Measurements from ENCODE around the gene RBM25. TPM values are rescaled to one million over a fixed set of nuclear protein-coding genes. Genes with fewer than 3 reads are reported as not detected.

Gene RBM25
- total RNA-seq, 1 experiment from 2014 or later, result 26.1 TPM

DNA sequence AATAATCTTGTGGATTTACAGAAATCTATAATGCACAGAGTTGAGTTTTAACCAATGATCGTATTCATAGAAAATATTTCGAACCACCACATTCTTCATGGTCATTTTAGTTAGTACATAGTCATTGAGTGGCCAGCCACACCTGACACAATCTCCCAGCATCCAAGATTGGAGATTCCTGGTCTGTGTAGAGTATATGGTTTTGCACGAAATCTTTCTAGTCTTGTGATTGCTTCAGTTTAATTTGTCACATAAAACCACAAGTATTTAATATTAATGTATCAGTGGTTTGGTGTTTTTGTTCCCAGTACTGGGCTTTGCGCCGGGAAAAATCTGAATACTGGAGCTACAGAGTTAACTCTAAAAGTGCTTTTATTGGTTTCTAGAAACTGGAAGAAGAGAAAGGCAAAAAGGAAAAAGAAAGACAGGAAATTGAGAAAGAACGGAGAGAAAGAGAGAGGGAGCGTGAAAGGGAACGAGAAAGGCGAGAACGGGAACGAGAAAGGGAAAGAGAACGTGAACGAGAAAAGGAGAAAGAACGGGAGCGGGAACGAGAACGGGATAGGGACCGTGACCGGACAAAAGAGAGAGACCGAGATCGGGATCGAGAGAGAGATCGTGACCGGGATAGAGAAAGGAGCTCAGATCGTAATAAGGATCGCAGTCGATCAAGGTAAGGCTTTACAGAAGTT lies 44.6 kb downstream of the RBM25 start:
- DNase-seq (ENCODE audit: low spot score), result no peak

DNA sequence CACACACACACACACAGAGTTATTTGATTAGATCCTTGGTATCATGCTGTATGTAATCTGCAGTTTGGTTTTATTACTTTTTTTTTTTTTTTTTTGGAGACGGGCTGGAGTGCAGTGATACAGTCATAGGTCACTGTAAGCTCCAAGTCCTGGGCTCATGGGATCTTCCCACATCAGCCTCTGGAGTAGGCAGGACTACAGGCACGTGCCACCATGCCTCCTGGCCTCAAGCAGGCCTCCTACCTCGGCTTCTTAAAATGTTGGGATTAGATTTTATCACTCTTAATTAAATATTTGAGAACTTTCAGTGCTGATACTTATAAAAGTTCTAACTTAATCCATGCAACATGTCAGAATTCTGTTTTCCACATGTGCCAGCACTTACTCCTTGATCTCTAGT lies 46.7 kb downstream of the RBM25 start:
- DNase-seq (ENCODE audit: low spot score), result no peak

DNA sequence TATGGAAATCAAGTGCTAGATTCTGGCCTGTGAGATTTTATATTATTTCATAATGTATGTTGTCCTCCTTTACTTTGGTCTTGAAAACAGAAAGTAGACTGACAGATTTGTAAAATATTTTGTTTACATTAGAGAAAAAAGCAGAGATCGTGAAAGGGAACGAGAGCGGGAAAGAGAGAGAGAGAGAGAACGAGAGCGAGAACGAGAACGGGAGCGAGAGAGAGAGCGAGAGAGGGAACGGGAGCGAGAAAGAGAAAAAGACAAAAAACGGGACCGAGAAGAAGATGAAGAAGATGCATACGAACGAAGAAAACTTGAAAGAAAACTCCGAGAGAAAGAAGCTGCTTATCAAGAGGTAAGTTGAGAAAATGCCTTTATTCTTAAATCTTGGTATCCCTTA lies 47.4 kb downstream of the RBM25 start:
- no peak for DNase-seq (ENCODE audit: low spot score)

DNA sequence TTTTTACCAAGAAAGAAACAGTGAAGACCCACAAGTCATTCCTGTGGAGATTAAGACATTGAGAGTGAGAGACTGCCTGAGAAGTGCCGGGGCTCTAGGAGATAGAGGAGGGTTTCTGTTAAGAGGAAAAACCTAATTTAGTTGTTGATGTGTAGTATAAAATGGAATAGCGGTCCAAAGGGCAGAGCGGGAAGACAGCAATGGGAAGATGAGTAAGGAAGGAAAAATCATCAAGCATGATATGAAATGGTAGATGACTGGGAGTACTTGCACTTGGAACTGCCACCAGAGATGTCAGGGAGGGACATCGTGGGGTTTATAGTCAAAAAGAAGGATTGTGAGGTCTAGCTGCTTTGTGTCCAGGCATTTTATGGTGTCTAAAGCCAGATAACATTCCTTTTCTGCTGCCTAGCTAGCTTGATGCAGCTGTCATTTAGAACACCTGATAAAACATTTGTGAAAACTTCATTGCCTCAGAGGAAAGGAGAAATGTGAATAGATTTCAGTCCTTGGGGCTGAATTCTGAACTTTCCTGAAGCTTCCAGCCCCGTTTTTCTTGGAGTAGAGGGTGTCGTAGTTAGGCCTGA lies 57.8 kb downstream of the RBM25 start:
- no peak for DNase-seq (ENCODE audit: low spot score)

- DNase-seq (ENCODE audit: low spot score), result no peak
These were observed 66.0 kb downstream of the RBM25 start for GRCh38 chr14:73124180-73124894.

- no peak for DNase-seq (ENCODE audit: low spot score)
These were observed 66.8 kb downstream of the RBM25 start for GRCh38 chr14:73125169-73125588.

DNA sequence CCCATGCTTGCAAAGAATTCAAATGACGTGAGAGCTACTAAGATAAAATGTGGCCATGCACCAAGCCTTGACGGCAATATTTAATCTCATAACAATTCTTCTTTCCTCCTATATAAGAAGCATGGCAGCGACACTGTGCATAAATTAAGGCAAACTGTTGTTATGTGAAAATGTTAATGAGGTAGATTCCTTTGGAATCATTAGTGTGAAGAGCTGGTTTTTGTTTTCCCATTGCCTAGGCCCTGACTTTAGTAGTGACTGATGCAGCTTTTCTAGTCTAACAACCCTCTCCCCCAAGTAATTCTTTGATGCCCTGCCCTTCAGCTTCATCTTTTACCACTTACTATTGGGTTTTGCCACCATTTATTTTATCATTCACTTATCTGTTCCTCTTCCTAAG lies 67.4 kb downstream of the RBM25 start:
- no peak for DNase-seq (ENCODE audit: low spot score)

GRCh38 chr14:73133795-73134194 lies 75.5 kb downstream of the RBM25 start:
- DNase-seq (ENCODE audit: low spot score), result no peak

- no peak for DNase-seq (ENCODE audit: low spot score)
These were observed 77.7 kb downstream of the RBM25 start for GRCh38 chr14:73136085-73136386.

GRCh38 chr14:73136387-73137225 lies 78.3 kb downstream of the RBM25 start, which contains the start of gene PSEN1:
Gene PSEN1, plus strand, starts transcription at chr14:73136507. Its CDS starts 11,513 bp downstream, at chr14:73148020.
- peak; percentile 87 for DNase-seq (ENCODE audit: low spot score)

DNA sequence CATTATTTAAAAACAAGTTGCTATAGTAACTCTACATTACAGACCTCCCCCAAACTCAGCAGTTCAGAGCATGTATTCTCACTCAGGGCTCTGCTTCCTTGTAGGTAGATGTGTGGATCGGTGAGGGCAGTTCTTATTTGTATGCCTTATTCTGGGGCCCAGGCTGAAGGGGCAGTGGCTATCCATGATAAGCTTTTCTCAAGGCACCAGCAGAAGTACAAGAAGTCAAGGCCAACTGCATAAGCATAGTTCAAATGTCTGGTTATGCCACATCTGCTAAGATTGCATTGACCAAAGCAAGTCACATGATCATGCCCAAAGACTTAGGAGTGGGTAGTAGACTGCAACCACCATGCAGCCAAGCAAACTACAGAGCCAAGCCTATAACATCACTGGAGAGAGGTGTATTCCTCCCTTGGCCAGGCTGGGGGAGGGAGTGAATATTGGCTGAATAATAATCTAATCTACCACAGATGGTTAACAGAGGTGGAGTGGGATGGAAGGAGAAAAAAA lies 82.5 kb downstream of the RBM25 start:
- no peak for DNase-seq (ENCODE audit: low spot score)

- no peak for DNase-seq (ENCODE audit: low spot score)
These were observed 83.9 kb downstream of the RBM25 start for GRCh38 chr14:73142216-73142615.

DNA sequence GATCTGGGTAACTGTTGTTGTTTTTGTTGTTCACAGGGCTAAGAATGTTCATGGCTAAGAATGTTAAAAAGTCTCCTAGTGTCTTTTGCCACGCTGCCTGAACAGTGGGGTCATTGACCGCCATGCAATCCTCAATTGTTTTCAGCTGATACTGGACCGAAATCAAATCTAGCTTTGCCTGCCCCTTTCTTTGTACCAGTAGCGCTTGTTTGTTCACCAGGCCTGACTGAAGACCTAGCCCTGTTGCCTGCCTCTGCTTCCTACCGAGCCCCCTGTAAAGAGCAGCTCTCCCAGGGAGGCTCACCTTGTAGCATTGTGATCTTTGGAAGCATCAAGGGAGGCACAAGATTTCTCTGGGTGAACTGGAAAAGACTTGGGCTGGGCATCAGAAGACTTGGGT lies 84.7 kb downstream of the RBM25 start:
- DNase-seq (ENCODE audit: low spot score), result no peak

DNA sequence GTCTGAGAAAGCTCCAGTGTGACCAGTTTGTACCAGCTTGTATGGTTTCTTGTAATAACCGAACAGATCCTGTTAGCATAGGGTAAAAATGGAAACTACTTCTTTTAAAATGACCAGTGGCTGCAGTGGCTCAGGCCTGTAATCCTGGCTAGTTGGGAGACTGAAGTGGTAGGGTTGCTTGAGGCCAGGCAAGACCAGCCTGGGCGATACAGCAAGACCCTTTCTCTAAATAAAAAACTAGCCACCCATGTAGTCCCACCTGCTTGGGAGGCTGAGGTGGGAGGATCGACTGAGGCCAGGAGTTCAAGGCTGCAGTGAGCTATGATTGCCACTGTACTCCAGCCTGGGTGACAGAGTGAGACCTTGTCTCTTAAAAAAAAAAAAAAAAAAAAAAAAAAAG lies 85.3 kb downstream of the RBM25 start:
- no peak for DNase-seq (ENCODE audit: low spot score)

- no peak for DNase-seq (ENCODE audit: low spot score)
These were observed 87.0 kb downstream of the RBM25 start for GRCh38 chr14:73145371-73145770.

GRCh38 chr14:73146111-73146510 lies 87.8 kb downstream of the RBM25 start:
- no peak for DNase-seq (ENCODE audit: low spot score)

DNA sequence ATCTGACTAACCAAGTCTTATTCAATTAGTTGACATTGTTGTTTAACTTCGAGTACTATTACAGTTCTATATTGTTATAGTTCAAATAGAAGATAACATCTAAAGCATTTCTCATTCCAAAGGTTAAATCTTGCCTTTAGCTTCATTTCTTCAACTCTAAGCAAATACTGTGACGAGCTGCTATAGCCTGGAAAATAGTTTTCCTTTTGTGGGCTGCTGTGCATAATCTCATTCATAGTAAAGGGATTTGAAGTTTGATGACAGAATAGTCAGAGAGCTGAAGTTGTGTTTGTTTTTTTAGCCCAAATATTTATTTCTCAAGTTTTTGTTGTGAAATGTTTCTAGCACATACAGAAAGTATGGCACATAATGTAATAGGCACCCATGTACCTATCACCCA lies 91.4 kb downstream of the RBM25 start:
- no peak for DNase-seq (ENCODE audit: low spot score)

GRCh38 chr14:73153272-73153671 lies 94.9 kb downstream of the RBM25 start:
- DNase-seq (ENCODE audit: low spot score), result no peak

DNA sequence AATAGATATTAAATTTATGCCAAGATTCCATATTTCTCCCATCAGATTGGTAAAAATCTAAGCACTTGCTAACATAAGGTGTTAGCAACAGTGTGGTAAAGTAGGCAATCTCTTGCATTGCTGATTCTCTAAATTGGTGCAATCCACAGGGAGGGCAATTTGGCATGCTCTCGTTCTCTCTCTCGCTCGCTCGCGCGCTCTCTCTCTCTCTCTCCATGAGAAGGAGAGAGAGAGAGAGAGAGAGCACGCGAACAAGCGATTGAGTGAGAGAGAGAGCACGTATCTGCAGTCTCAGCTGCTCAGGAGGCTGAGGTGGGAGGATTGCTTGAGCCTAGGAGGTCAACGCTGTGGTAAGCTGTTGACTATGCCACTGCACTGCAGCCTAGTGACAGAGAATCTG lies 103.9 kb downstream of the RBM25 start:
- no peak for DNase-seq (ENCODE audit: low spot score)

DNA sequence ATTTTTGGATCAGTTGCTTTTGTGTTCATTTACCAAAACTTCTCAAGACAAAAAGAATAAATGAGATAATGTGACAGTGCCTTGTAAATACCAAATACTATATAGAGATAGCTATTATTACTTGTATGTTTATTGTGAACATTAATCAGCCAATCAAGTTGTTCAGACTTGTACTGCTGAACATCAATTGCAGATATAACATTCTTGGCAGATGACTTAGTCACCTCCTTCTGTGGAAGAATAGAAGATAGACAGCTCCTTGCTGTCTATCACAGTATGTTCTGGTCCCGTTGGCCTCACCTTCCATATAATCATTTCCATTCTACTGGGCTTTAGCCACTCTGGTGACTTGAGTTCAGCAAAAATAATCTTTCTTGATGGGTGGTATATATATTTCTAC lies 108.1 kb downstream of the RBM25 start:
- DNase-seq (ENCODE audit: low spot score), result no peak

- DNase-seq (ENCODE audit: low spot score), result no peak
These were observed 109.4 kb downstream of the RBM25 start for GRCh38 chr14:73167727-73168126.

DNA sequence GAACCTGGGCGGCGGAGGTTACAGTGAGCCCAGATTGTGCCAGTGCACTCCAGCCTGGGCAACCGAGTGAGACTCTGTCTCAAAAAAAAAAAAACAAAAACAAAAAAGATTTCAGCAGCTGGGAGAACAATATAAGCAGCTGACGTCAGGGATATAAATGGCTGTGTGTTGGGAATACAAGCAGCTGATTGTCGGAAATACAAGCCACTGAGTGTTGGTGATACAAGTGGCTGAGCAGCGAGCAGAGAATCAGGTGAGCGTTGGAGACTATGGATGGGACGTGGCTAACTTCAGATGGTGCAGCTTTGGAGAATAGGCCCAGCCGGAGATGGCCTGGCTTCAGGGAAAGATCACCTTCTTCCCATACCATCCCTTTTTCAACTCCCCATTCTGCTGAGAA lies 109.9 kb downstream of the RBM25 start:
- DNase-seq (ENCODE audit: low spot score), result no peak

Data from HT-29 (cell line).